WTC11 (cell line): Measurements from ENCODE around the gene CCDC116. TPM values are rescaled to one million over a fixed set of nuclear protein-coding genes. Genes with fewer than 3 reads are reported as not detected.
"Not testable (repeated sequence)": the region's sequence is repeated elsewhere in the genome, so short reads cannot be mapped to it uniquely, and the experiment has no call there.

Source experiments
- ATAC-seq: fragments of 200-7000 bp; cut with Tn5 transposase; 2 replicates; pipeline ENCODE4 v1.10.0; 2021; ENCODE audit warnings: mild to moderate bottlenecking, moderate library complexity
- CTCF ChIA-PET: fragments of 300-600 bp; sonication (Branson Sonifier 250); formaldehyde crosslinking; loops from one replicate; lab custom pipeline; 2021; ENCODE audit warnings: antibody characterized with exemption; lab: Charles Lee
- POLR2A ChIA-PET: fragments of 350-600 bp; sonication (Branson Sonifier 250); formaldehyde crosslinking; loops from one replicate; lab custom pipeline; 2021; ENCODE audit warnings: antibody characterized with exemption; lab: Charles Lee
- DNase-seq: peaks from one replicate; pipeline ENCODE4 v3.0.0; 2021; ENCODE audit warnings: low spot score
- H3K27ac Mint-ChIP-seq: 2 replicates; pipeline ENCODE4 v1.8.0; 2021; ENCODE audit warnings: mixed read lengths
- H3K27me3 Mint-ChIP-seq: 2 replicates; pipeline ENCODE4 v1.8.0; 2021; ENCODE audit warnings: low read depth, mild to moderate bottlenecking, moderate library complexity, mixed read lengths
- H3K36me3 Mint-ChIP-seq: 2 replicates; pipeline ENCODE4 v1.8.0; 2021; ENCODE audit warnings: mixed read lengths
- H3K4me1 Mint-ChIP-seq: 2 replicates; pipeline ENCODE4 v1.8.0; 2022; ENCODE audit warnings: mixed read lengths
- H3K4me3 Mint-ChIP-seq: 2 replicates; pipeline ENCODE4 v1.8.0; 2021; ENCODE audit warnings: mild to moderate bottlenecking, moderate library complexity, mixed read lengths
- H3K9me3 Mint-ChIP-seq: 2 replicates; pipeline ENCODE4 v1.8.0; 2021; ENCODE audit warnings: mixed read lengths
- ERG ChIP-seq: fragments of 250-450 bp; sonication (Bioruptor Pico); IDR thresholded peaks from 2 replicates; pipeline ENCODE4 v1.8.0; 2021; ENCODE audit warnings: mild to moderate bottlenecking
- ESRRA ChIP-seq: sonication (generic); formaldehyde crosslinking; IDR thresholded peaks from 2 replicates; pipeline ENCODE4 v1.8.1; 2022; ENCODE audit warnings: mild to moderate bottlenecking, missing genetic modification reagents, borderline replicate concordance
- HMGA2 ChIP-seq: fragments of 250-450 bp; sonication (Bioruptor Pico); IDR thresholded peaks from 2 replicates; pipeline ENCODE4 v1.4.0; 2021; ENCODE audit warnings: mild to moderate bottlenecking, moderate library complexity
- MXD4 ChIP-seq: fragments of 250-450 bp; sonication (Bioruptor Pico); IDR thresholded peaks from 2 replicates; pipeline ENCODE4 v1.8.0; 2021; ENCODE audit warnings: mild to moderate bottlenecking, moderate library complexity, borderline replicate concordance
- NFATC4 ChIP-seq: fragments of 250-450 bp; sonication (Bioruptor Pico); IDR thresholded peaks from 2 replicates; pipeline ENCODE4 v1.9.0; 2021; ENCODE audit warnings: mild to moderate bottlenecking
- NR2C2 ChIP-seq: sonication (generic); formaldehyde crosslinking; IDR thresholded peaks from 2 replicates; pipeline ENCODE4 v1.8.0; 2022; ENCODE audit warnings: mild to moderate bottlenecking, missing genetic modification reagents
- SP1 ChIP-seq: sonication (generic); formaldehyde crosslinking; conservative IDR thresholded peaks from 2 replicates; pipeline ENCODE4 v1.8.1; 2022; ENCODE audit warnings: missing genetic modification reagents
- STAT6 ChIP-seq: sonication (generic); formaldehyde crosslinking; conservative IDR thresholded peaks from 2 replicates; pipeline ENCODE4 v1.8.1; 2023; ENCODE audit warnings: mild to moderate bottlenecking, low read depth, missing genetic modification reagents, moderate library complexity
- USF2 ChIP-seq: sonication (generic); formaldehyde crosslinking; IDR thresholded peaks from 2 replicates; pipeline ENCODE4 v1.8.1; 2023; ENCODE audit warnings: mild to moderate bottlenecking, missing genetic modification reagents, moderate library complexity
- ZBTB43 ChIP-seq: sonication (generic); formaldehyde crosslinking; IDR thresholded peaks from 2 replicates; pipeline ENCODE4 v1.8.1; 2023; ENCODE audit warnings: mild to moderate bottlenecking, missing genetic modification reagents
- ZNF232 ChIP-seq: sonication (generic); formaldehyde crosslinking; IDR thresholded peaks from 2 replicates; pipeline ENCODE4 v1.8.0; 2022; ENCODE audit warnings: mild to moderate bottlenecking, missing genetic modification reagents
- ZNF423 ChIP-seq: fragments of 250-450 bp; sonication (Bioruptor Pico); IDR thresholded peaks from 2 replicates; pipeline ENCODE4 v2.1.2; 2022; ENCODE audit warnings: mild to moderate bottlenecking, moderate library complexity
- ZNF425 ChIP-seq: fragments of 250-450 bp; sonication (Bioruptor Pico); conservative IDR thresholded peaks from 2 replicates; pipeline ENCODE4 v1.9.0; 2021; ENCODE audit warnings: mild to moderate bottlenecking
- total RNA-seq: library from RNA; stranded (reverse); gene quantifications from 3 replicates; pipeline ENCODE4 v1.2.3, GENCODE V29; 2021
- TF ChIP-seq, protein P1 (sequence below): sonication (generic); formaldehyde crosslinking; IDR thresholded peaks from 2 replicates; pipeline ENCODE4 v1.8.0; 2023; ENCODE audit warnings: missing genetic modification reagents, mild to moderate bottlenecking, borderline replicate concordance
- TF ChIP-seq, protein P2 (sequence below): fragments of 250-450 bp; sonication (Bioruptor Pico); IDR thresholded peaks from 2 replicates; pipeline ENCODE4 v2.1.2; 2022; ENCODE audit warnings: mild to moderate bottlenecking, moderate library complexity

CCDC116 gene
- total RNA-seq, 1 experiment from 2014 or later: 0.57 TPM

DNA sequence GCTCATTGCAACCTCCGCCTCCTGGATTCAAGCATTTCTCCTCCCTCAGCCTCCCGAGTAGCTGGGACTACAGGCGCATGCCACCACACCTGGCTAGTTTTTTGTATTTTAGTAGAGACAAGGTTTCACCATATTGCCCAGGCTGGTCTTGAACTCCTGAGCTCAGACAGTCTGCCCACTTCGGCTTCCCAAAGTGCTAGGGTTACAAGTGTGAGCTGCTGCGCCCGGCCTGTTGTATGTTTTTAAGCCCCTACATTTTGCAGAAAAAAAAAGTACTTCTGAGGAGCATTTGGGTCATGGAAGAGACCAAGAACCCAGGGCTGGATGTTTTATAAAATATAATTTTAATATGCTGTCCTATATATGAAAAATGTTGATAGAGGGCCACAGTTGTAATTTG, 15.2 kb upstream of the CCDC116 start:
- not testable (repeated sequence) for ATAC-seq

GRCh38 chr22:21621025-21621424, 11.5 kb upstream of the CCDC116 start:
- ChIA-PET CTCF (interaction anchor here (1.5 to 13.4 kb wide), 3 partner anchors 21 to 27 kb away, joined by 7 to 273 read pairs (median 10); partner anchors contain the start of gene SDF2L1), POLR2A (no interaction called here)
- Mint-ChIP-seq H3K36me3 (peaks cover 7% of the 10 kb centered on the region), H3K27ac (peak overlapping the region; percentile 45; the same call in 1 of the 2 replicates), H3K4me1 (peaks cover 15% of the 10 kb centered on the region; the same call in 1 of the 2 replicates), H3K4me3 (no peak overlapping the region), H3K9me3 (no peaks in the 10 kb centered on the region), H3K27me3 (no peaks in the 10 kb centered on the region)
- ATAC-seq: no peak
- no peak for DNase-seq
- no peak for TF ChIP-seq ESRRA (CRISPR knock-in tag)
- TF ChIP-seq NR2C2 (CRISPR knock-in tag): no peak
- TF ChIP-seq ZNF423: no peak
- TF ChIP-seq NFATC4: no peak
- no peak for TF ChIP-seq USF2 (CRISPR knock-in tag)
- TF ChIP-seq, protein P1, sequence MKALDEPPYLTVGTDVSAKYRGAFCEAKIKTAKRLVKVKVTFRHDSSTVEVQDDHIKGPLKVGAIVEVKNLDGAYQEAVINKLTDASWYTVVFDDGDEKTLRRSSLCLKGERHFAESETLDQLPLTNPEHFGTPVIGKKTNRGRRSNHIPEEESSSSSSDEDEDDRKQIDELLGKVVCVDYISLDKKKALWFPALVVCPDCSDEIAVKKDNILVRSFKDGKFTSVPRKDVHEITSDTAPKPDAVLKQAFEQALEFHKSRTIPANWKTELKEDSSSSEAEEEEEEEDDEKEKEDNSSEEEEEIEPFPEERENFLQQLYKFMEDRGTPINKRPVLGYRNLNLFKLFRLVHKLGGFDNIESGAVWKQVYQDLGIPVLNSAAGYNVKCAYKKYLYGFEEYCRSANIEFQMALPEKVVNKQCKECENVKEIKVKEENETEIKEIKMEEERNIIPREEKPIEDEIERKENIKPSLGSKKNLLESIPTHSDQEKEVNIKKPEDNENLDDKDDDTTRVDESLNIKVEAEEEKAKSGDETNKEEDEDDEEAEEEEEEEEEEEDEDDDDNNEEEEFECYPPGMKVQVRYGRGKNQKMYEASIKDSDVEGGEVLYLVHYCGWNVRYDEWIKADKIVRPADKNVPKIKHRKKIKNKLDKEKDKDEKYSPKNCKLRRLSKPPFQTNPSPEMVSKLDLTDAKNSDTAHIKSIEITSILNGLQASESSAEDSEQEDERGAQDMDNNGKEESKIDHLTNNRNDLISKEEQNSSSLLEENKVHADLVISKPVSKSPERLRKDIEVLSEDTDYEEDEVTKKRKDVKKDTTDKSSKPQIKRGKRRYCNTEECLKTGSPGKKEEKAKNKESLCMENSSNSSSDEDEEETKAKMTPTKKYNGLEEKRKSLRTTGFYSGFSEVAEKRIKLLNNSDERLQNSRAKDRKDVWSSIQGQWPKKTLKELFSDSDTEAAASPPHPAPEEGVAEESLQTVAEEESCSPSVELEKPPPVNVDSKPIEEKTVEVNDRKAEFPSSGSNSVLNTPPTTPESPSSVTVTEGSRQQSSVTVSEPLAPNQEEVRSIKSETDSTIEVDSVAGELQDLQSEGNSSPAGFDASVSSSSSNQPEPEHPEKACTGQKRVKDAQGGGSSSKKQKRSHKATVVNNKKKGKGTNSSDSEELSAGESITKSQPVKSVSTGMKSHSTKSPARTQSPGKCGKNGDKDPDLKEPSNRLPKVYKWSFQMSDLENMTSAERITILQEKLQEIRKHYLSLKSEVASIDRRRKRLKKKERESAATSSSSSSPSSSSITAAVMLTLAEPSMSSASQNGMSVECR: no peak
- TF ChIP-seq ZBTB43: no peak
- no peak for TF ChIP-seq HMGA2
- TF ChIP-seq MXD4 (CRISPR knock-in tag): no peak
- TF ChIP-seq, protein P2, sequence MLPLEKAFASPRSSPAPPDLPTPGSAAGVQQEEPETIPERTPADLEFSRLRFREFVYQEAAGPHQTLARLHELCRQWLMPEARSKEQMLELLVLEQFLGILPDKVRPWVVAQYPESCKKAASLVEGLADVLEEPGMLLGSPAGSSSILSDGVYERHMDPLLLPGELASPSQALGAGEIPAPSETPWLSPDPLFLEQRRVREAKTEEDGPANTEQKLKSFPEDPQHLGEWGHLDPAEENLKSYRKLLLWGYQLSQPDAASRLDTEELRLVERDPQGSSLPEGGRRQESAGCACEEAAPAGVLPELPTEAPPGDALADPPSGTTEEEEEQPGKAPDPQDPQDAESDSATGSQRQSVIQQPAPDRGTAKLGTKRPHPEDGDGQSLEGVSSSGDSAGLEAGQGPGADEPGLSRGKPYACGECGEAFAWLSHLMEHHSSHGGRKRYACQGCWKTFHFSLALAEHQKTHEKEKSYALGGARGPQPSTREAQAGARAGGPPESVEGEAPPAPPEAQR (CRISPR knock-in tag): no peak
- TF ChIP-seq STAT6 (CRISPR knock-in tag): no peak
- TF ChIP-seq SP1 (CRISPR knock-in tag): no peak
- no peak for TF ChIP-seq ZNF232
- TF ChIP-seq ERG (CRISPR knock-in tag): no peak
- no peak for TF ChIP-seq ZNF425 (CRISPR knock-in tag)

More for the DNA sequence above, 15.2 kb upstream of the CCDC116 start:
- CTCF ChIA-PET: interaction anchor here (0.7 to 4.0 kb wide), 4 partner anchors 12 to 30 kb away, joined by 3 to 20 read pairs (median 12); partner anchors contain the start of genes SDF2L1 and YDJC
- H3K9me3 Mint-ChIP-seq, DNase-seq, H3K4me3 Mint-ChIP-seq, H3K27me3 Mint-ChIP-seq, H3K4me1 Mint-ChIP-seq, POLR2A ChIA-PET, H3K27ac Mint-ChIP-seq: not testable (repeated sequence)
- peaks cover 26% of the 10 kb centered on the region for H3K36me3 Mint-ChIP-seq
